NCI-H524 treated with DMSO at 0.1 percent for 48 hours (cell line): ENCODE measurements around the gene CHIA.

Experiments
- DNase-seq: peaks from one replicate; lab custom pipeline; 2025; lab: John Stamatoyannopoulos, UW

CHIA gene

DNA sequence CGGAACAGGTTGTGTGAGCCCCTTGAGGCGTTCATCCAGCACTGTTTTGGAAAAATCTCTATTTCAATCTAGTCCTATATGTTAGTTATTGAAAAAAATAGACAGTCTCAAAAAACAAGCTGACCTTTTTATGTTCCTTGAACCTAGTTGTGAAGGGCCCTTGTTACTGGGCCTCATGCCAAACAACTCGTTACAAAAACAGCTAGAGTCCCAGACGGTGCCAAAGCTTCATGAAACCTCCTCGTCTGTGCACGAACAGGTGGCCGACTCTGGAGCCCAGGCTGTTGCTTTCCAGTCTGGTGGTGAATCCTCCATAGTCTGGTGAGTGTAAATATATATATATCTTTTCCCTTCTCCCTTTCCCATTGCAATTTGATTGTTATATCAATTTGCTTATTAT, at the start of gene CHIA:
Gene CHIA (plus strand): TSS at position 222 of the 400 bp plus-strand sequence. CDS start 19,617 bp downstream, outside the sequence.
- DNase-seq: peak; percentile 75

DNA sequence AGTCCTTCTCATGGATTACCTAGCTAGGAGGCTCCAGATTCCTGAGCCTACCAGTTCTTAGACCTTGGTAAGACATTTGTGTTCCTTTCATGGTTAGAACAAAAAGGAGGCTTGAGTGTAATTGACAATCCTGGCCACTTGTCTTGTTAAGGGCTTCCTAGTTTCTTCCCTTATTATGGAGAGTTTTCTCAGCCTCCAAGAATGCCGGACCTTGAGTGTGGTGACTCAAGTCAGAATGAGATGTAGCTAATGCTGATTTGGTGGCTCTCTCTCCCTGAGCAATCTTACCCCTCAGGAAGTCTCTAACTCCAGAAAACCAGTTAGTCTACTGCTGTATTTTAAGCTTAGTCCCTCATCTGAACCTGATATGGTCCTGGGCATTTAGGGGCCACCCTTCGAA, 48.9 kb upstream of the CHIA start:
- DNase-seq: no peak

DNA sequence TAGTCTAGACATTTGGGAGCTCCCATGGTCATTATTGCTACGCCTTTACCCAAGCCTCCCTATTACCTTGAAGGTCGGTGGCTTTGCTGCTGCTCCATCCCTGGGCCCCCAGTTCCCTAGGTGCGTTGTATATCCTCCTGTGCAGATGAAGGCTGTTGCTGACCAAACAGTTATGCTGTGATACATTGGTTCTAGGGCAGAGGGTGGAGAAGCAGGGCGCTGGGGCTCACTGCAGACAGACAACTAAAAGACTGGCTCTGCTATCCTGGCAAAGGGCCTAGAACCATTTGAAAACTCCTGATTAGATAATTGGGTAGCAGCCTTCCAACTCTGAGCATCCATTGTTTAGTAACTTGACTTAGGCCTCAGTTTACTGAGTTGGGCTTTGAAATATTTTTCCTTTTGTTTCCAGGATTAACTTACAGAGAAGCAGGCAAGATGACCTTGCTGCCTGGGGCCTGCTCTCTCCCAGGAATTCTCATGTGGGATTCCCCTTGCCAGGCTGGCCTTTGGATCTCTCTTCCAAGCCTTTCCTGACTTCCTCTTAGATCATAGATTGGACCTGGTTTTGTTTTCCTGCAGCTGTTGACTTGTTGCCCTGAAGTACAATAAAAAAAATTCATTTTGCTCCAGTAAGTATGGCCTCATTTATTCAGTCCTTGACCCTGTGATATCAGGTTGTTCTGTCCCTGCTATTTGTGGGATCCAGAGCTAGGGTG, 47.7 kb upstream of the CHIA start:
- DNase-seq: no peak

DNA sequence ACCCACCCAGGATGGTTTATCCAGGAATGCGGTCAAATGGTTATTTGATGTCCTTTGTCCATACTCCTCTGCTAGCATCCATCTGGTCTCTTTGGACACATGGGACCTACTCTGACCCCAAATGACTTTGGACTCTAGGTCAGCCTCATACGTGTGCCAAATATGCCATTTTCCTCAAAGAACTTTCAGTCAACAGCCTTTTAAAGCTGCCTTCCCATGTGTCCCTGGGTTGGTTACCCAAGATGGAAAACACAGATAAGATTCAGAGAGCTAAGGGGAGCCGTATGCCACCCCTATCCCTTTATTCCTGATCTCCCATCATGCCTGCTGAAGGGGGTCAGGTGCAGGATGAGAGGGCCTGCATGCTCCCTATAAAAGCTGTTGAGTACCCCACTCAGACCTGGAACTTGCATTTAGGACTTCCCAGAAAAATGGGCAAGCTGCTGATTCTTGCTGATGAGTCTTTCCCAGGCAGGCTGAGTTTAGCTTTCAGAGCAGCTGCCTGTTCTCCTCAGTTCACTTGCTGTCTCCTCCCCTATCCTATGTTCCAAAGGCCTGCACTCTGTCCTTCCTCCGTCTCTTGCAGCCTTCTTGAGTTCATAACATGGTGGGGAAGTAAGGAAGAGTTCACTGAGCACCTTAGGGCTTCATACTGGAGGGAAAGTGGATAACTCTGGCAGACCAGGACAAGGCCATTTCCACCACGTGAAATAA, 43.4 kb upstream of the CHIA start:
- no peak for DNase-seq

GRCh38 chr1:111249960-111250359, 40.7 kb upstream of the CHIA start:
- no peak for DNase-seq

- no peak for DNase-seq
Observed at GRCh38 chr1:111251570-111251969, 39.1 kb upstream of the CHIA start.

DNA sequence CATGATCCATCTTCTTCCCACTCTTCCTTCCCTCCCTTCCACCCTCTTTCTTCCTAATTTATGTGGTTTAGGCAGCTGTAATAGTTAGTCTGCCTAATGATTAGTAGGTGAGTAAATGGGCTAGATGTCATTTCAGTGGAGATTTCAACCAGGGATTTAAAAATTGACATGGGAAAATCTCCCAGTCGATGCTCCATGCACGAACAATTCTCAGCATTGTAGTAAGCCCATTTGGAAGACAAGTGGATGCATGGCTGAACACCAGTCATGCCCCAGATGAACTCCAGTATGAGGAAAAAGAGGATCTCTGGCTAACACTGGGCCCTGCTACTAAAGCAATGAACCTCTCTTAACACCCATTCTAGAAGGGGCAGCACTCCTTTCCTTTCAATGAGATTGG, 37.9 kb upstream of the CHIA start:
- DNase-seq: no peak

DNA sequence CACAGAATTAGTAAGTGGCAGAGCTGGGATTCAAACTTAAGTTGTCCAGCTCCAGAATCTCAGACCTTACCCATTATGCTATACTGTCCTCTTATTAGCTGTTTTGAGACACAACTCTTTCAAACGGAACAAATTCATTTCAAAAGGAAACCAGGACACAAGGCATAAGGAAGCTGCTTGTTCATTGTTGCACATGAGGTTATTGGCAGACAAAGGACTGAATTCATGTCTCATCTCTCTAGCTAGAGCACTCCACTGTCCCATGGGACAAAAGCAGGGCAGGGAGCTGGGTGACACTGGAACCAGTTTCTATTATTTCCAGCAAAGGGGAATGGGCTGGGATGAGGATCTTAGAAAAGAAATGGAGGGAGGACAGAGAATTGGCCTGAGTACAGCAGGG, 36.8 kb upstream of the CHIA start:
- no peak for DNase-seq

DNA sequence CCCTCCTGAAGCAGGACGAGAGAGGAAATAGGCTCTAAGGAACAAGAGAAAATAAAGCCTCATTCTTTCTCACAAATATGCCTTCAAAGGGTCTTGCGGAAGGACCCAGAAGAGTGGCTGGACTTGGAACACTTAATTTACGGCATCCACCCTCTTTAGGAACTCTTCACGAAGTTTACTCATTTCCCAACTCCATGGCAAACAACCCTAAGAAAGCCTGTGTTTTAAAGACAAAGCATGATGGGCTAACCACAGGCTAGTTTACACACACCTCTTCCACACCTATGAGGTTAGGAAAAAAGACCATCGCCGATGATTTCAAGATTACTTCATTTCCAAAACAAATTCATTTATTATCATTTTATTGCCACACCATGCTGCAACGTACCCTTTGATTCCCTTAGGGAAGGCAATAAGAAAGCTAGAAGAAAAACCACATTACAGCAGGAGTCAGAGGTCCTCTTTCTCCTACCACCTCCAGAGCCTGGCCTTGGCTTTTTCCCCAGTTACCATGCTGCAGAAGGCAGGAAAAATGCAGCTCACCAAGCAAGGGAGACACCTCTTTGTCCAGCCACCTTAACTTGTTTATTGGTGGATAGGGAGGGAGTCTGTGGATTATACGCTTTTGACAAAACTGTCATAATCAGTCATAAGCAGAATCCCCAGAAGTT, 33.5 kb upstream of the CHIA start:
- DNase-seq: no peak

- no peak for DNase-seq
Observed at GRCh38 chr1:111267801-111268508, 22.7 kb upstream of the CHIA start.

GRCh38 chr1:111269825-111270406, 20.7 kb upstream of the CHIA start:
- DNase-seq: no peak

DNA sequence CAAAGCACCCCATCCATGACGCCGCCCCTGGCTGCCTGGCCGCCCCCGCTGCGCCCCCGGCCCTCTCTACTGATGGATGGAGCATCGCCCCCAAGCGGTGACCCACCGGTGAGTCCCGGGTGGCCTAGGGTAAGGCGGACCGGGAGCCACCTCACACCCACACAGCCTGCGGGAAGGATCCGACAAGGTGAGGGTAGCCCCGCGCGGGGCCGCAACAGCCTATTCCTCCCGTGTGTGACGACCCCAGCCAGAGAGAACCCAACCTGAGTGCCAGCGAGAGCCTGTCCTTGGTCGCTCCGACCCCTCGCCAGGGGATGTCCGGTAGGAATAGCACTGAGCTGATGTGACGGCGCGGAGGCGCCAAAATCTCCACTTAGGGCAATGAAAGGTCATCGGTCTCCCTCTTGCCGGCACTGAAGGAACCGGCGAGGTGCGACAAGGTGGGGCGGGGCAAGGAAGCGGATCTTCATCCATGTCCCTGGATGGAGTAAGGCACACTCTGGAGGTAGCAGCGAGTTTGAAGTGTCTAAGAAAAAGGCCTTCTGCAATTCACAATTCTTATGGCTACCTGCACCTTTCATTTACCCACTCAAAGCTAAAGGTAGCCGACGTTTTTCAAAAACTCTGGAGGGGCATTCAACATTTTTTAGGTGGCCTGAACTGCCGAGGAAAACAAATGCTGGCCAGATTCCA, 19.7 kb upstream of the CHIA start:
- DNase-seq: no peak

DNA sequence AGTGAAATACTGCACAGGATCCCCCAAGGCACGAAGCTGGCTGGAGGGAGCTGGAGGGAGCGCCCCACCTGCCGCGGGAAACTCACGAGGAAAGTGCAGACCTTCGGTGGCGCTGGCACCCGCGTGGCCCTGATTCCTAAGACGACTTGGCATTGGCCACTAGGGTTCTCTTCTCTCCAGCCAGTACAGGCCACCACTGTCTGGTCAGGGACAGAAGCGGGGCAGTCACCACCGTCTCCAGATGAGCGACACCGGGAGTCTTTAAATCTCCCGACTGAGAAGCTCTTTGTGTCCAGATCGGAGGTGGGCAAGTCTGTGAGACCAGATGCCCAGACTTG, 19.2 kb upstream of the CHIA start:
- DNase-seq: no peak

GRCh38 chr1:111272081-111272480, 18.6 kb upstream of the CHIA start:
- DNase-seq: no peak

GRCh38 chr1:111274653-111275052, 16.0 kb upstream of the CHIA start:
- DNase-seq: no peak

GRCh38 chr1:111275079-111275478, 15.6 kb upstream of the CHIA start:
- no peak for DNase-seq

DNA sequence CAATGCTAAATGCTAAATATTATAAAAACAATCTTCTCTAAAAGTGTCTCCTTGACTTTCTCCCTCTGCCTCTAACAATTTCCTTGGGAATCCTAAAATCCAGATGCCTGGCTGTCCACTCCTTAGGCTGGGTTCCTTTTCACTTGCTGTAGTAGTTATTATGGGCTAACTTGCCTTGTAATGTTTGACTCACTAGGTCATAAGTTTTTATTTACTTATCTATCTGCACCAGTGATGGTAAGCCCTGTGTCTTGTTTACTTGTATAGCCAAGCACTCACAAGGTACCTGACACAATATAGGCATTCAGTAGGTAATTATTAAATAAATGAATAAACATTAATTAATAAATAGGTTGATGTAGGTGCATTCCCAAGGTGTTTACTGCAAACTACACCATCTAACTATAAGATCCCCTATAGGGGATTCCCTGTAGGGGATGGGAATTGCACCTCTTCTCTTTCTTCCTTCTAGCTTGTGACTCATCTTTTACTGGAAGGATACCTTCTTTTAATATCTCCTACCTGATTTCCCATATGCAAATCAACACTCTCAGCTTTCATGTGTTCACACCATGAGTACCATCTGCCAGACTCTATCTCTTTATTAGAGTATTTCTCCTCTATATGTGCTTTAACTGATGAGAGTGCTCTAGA, 14.7 kb upstream of the CHIA start:
- no peak for DNase-seq

DNA sequence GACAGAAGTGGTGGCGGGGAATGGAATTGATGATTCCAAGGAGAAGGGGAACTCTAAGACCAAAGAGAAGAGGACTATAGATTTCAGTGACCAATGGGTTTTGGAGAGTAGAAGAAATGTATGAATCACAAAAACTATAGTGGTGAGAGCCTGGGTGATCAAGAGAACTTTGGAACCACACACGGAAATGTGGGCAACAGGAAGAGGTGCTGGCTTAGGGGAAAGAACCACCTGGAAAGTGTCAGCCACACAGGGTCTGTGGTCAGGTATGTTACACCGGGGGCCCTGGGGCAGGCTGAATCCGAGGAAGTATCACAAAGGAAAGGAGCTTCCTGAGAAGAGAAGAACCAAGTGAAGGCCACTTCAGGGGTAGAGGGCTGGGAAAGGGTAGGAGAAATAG, 11.5 kb upstream of the CHIA start:
- DNase-seq: no peak

GRCh38 chr1:111280267-111280666, 10.4 kb upstream of the CHIA start:
- no peak for DNase-seq

DNA sequence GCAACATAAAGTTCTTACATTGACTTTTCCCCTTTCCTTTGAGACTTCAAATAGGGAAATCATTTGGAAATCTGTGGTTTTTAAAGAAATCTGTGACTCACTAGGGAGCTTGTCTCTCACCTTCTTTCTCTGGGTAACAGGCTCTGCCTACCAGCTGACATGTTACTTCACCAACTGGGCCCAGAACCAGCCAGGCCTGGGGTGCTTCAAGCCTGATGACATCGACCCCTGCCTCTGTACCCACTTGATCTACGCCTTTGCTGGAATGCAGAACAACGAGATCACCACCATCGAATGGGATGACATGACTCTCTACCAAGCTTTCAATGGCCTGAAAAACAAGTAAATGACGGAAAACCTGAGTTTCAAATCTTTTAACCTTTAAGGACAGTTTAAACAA, 9.2 kb upstream of the CHIA start:
- DNase-seq: no peak

- no peak for DNase-seq
Observed at GRCh38 chr1:111283838-111284237, 6.8 kb upstream of the CHIA start.
